Measurements from ENCODE around the gene FAM170B.

Gene FAM170B

GRCh38 chr10:49152663-49153062 is 18.8 kb upstream of the FAM170B start:
- DNase-seq (ENCODE audit: low read depth in 2 of 2, low spot score in 1 of 2), result no peak

- no peak for DNase-seq (ENCODE audit: low read depth in 2 of 2, low spot score in 1 of 2)
Observed at GRCh38 chr10:49152037-49152436, 18.2 kb upstream of the FAM170B start.

- no peak for DNase-seq (ENCODE audit: low read depth in 2 of 2, low spot score in 1 of 2)
Observed at GRCh38 chr10:49151481-49151880, 17.7 kb upstream of the FAM170B start.

- DNase-seq (ENCODE audit: low read depth in 2 of 2, low spot score in 1 of 2), result no peak
Observed at GRCh38 chr10:49151025-49151445, 17.2 kb upstream of the FAM170B start.

GRCh38 chr10:49150426-49150825 is 16.6 kb upstream of the FAM170B start:
- DNase-seq (ENCODE audit: low read depth in 2 of 2, low spot score in 1 of 2), result no peak

GRCh38 chr10:49149881-49150280 is 16.1 kb upstream of the FAM170B start:
- no peak for DNase-seq (ENCODE audit: low read depth in 2 of 2, low spot score in 1 of 2)

- DNase-seq (ENCODE audit: low read depth in 2 of 2, low spot score in 1 of 2), result no peak
Observed at GRCh38 chr10:49144058-49144720, 10.4 kb upstream of the FAM170B start.

GRCh38 chr10:49143249-49143648 is 9.4 kb upstream of the FAM170B start:
- no peak for DNase-seq (ENCODE audit: low read depth in 2 of 2, low spot score in 1 of 2)

GRCh38 chr10:49141541-49142332 is 7.9 kb upstream of the FAM170B start:
- no peak for DNase-seq (ENCODE audit: low read depth in 2 of 2, low spot score in 1 of 2)

- DNase-seq (ENCODE audit: low read depth in 2 of 2, low spot score in 1 of 2), result no peak
Observed at GRCh38 chr10:49140304-49141177, 6.7 kb upstream of the FAM170B start.

- no peak for DNase-seq (ENCODE audit: low read depth in 2 of 2, low spot score in 1 of 2)
Observed at GRCh38 chr10:49139846-49140195, 6.0 kb upstream of the FAM170B start.

- DNase-seq (ENCODE audit: low read depth in 2 of 2, low spot score in 1 of 2), result no peak
Observed at GRCh38 chr10:49139028-49139845, 5.4 kb upstream of the FAM170B start.

- no peak for DNase-seq (ENCODE audit: low read depth in 2 of 2, low spot score in 1 of 2)
Observed at GRCh38 chr10:49138361-49138891, 4.6 kb upstream of the FAM170B start.

GRCh38 chr10:49136525-49136924 is 2.7 kb upstream of the FAM170B start:
- no peak for DNase-seq (ENCODE audit: low read depth in 2 of 2, low spot score in 1 of 2)

GRCh38 chr10:49135575-49136313 is 1.9 kb upstream of the FAM170B start:
- no peak for DNase-seq (ENCODE audit: low read depth in 2 of 2, low spot score in 1 of 2)

GRCh38 chr10:49134327-49134726 is 506 bp upstream of the FAM170B start:
- DNase-seq (ENCODE audit: low read depth in 2 of 2, low spot score in 1 of 2), result no peak

GRCh38 chr10:49132362-49132737 is 1.5 kb downstream of the FAM170B start:
- DNase-seq (ENCODE audit: low read depth in 2 of 2, low spot score in 1 of 2), result no peak

GRCh38 chr10:49131507-49132361 is 2.1 kb downstream of the FAM170B start:
- DNase-seq (ENCODE audit: low read depth in 2 of 2, low spot score in 1 of 2), result no peak

GRCh38 chr10:49129376-49129775 is 4.4 kb downstream of the FAM170B start:
- DNase-seq (ENCODE audit: low read depth in 2 of 2, low spot score in 1 of 2), result no peak

All from stimulated activated CD8-positive, alpha-beta memory T cell treated with anti-CD3 and anti-CD28 coated beads, Interleukin-4, amount 100 ng/mL, for 1 hour (primary cell).